GM21825 (cell line): ENCODE results near the gene KBTBD3.
"Not testable (repeated sequence)": the region's sequence is repeated elsewhere in the genome, so short reads cannot be mapped to it uniquely, and the experiment has no call there.

ENCODE experiments used
- ATAC-seq: cut with Tn5 transposase; IDR thresholded peaks from one replicate; pipeline ENCODE4 v1.9.1; 2021; ENCODE audit warnings: mild to moderate bottlenecking, moderate library complexity; ENCODE audit not compliant: unreplicated experiment

Gene KBTBD3

GRCh38 chr11:106061954-106062949 lies 14.9 kb downstream of the KBTBD3 start:
- no peak for ATAC-seq

DNA sequence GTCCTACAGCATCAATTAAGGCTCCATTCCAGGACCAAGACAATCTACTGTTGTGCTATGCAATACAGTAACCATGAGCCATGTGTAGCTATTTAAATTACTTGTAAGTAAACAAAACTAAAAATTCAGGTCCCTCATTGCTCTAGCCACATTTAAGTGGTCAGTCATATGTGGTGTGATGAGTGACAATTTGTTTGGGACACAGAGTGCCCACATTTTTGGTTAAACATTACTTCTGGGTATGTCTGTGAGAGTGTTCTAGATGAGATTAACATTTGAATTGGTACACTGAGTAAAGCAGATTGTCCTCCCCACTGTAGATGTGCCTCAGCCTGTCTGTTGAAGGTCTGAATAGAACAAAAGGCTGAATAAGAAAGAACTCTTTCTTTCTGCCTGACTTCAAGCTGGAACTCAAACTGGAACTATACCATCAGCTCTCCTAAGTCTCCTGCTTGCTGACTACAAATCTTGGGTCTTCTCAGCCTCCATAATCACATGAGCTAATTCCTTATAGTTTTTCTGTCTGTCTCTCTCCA lies 15.8 kb downstream of the KBTBD3 start:
- no peak for ATAC-seq

DNA sequence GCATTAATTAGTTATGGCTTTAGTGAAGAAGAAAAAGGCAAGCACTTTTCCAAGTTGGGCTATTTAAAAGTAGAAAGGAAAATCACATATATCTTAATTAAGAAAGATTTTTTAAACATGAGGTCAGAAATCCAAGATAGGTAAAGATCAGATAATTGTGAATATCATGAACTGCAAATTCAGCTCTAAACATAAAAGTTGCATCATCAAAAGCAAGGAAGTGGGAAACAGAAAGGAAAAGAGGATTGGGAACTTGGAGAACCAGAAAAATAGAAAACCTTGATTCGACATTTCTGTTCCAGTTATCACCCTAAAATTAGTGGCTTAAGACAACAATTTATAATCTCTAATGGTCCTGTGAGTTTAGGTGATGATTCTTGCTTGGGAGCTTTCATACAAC lies 17.5 kb downstream of the KBTBD3 start:
- ATAC-seq, result no peak

- not testable (repeated sequence) for ATAC-seq
Observed at GRCh38 chr11:106058377-106058776, 18.8 kb downstream of the KBTBD3 start.

DNA sequence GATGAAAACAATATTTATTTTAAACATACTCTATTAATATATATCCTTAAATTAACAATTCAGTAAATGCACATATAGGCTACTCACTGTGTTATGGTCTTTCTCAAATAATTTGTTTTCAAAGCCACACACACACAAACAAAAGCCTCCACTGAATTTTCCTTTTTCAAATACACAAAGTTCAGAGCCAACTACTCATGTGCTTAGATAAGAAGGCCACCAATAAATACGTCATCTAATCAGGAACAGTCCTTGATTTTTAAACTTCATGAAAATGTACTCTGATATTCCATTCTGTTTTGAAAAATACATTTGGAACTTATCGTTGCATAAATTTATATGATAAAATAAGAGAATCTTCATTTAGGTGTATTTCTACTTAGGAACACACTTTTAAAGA lies 26.0 kb downstream of the KBTBD3 start:
- no peak for ATAC-seq

DNA sequence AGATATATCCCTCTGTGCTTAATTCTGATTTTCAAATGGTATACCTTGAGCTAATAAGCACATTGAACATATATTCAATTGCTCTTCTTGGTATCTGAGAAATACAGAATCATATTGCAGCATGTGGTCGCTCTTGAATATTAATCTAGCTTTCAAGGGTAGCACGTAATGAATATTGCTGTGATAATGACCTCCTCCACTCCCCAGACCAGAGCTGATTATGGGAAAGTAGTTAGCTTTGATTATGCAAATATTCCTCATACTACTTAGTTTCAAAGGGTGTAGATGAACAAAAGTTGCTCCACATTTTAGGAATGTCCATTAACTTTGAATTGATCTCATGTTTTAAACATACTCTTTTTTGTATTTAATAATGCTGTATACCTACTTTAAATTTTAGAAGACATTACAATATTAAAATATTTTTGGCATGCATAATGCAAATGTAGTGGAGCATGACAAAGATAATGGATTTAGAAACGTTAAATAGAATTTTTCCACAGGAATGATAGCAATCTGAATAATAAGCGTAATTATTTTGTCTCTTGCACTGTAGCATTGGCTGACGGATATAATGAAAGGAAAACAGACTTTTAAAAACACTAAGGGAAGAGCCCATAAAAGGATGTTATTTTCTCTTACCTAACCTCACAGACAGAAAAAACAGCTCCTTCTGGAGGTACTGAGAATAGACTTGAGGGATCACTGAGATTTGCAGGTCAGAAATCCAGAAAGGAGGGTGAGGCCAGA lies 27.2 kb downstream of the KBTBD3 start:
- ATAC-seq, result no peak

GRCh38 chr11:106047631-106048030 lies 29.5 kb downstream of the KBTBD3 start:
- ATAC-seq, result no peak

GRCh38 chr11:106043540-106043939 lies 33.6 kb downstream of the KBTBD3 start:
- no peak for ATAC-seq

DNA sequence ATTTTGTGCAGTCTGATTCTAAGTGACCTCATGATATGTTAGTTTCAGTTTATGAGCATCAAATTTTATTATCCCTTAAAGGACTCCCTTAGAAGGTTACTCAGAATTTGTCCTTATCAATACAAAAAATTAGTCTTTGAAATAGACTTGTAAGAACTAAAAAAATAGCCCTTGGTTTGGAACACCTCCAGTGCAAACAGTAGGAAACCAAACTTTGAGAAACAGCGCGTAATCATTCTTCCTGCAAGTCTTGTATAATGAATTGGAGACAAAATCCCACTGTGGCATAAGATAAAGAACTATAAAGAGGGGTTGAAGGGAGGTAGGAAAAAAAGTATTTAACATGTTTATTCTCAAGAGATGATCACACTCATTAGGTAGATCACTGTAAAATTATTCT lies 44.3 kb downstream of the KBTBD3 start:
- ATAC-seq, result no peak

DNA sequence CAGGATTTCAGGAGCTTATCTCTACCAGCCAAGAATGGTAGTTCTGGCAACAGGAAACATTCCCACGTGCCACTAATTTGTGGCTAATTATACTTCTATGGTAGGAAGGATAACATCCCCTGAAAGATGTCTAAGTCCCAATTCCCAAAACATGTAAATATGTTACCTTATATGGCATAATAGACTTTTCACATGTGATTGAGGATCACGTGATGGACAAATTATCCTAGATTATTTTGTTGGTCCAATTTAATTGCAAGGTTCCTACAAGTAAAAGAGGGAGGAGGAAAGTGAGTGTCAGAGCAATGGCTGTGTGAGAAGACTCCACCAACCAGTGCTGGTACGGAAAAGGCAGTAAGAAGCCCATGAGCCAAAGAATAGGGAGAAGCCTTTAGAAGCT lies 45.2 kb downstream of the KBTBD3 start:
- ATAC-seq, result no peak

DNA sequence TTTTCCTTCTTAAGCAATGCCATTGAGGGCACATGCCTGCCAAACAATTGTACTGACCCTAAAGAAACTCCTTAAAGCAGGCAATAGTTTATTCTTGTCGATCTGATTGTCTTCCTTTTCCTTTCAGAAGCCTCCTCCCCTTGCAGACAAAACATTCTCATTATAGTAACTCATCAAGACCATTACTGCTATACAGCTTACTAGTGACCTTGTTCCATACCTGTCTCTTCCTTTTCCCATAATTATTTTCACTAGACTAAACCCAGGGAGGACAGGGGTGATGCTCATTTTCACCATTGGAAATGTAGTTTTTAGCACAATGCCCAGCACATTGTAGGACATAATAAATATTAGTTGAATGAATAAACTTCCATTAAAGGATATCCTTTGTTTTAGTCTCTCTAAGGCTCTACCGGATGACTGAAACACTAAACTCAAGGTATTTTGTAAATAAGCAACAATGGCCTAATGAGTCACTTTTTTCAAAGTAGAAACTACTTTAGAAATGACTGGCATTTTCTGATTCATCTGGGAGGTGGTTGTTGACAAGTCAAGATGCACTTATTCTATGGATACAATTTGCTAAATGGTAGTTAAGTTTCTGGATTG lies 45.8 kb downstream of the KBTBD3 start:
- ATAC-seq, result peak; percentile 63

- ATAC-seq, result no peak
Observed at GRCh38 chr11:106030609-106031008, 46.5 kb downstream of the KBTBD3 start.

- ATAC-seq, result no peak
Observed at GRCh38 chr11:106022795-106023275, 54.3 kb downstream of the KBTBD3 start.

- ATAC-seq, result peak; percentile 96
Observed at GRCh38 chr11:106021967-106022794, 55.0 kb downstream of the KBTBD3 start, which contains the start of gene MSANTD4. TSS of gene MSANTD4 (minus strand) at chr11:106022240. CDS start at chr11:106010917, 11,323 bp downstream.

GRCh38 chr11:106021181-106021966 lies 55.8 kb downstream of the KBTBD3 start:
- peak; percentile 11 for ATAC-seq

- no peak for ATAC-seq
Observed at GRCh38 chr11:106017093-106017492, 60.1 kb downstream of the KBTBD3 start.

- ATAC-seq, result no peak
Observed at GRCh38 chr11:106015066-106015465, 62.1 kb downstream of the KBTBD3 start.

DNA sequence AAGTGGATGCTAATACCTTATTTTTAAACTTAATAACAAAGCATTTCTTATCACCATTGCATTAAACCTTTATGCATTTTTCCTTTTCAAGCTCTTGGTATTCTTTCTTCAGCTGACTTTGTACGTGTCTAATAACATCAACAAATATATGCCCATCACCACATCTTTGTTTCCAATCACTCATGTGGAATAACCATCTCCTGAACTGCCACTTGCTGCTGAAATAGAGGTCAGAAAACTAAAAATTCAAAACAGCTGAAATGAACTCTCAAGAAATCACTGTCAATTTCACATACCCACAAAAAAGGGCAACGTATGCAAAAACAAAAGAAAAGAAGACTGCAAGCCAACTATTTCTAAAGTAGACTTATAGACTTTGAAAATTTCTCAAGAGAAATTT lies 62.5 kb downstream of the KBTBD3 start:
- no peak for ATAC-seq

GRCh38 chr11:106014035-106014434 lies 63.1 kb downstream of the KBTBD3 start:
- no peak for ATAC-seq
